Ascending aorta (tissue), 2 donors: ENCODE measurements around the gene POPDC3. TPM values are rescaled to one million over a fixed set of nuclear protein-coding genes. Genes with fewer than 3 reads are reported as not detected.
"Not testable (repeated sequence)": the region's sequence is repeated elsewhere in the genome, so short reads cannot be mapped to it uniquely, and the experiment has no call there.

Experiments
- DNase-seq, 2 donors: peaks; one replicate each; pipeline ENCODE4 v3.0.0-alpha.2; 2019; ENCODE audit warnings: low spot score in 2 of 2
- H3K27ac ChIP-seq, 2 donors: fragments of 200-600 bp; sonication (generic); one replicate each; pipeline ENCODE4 v1.5.1; 2016 to 2017; ENCODE audit warnings: mild to moderate bottlenecking in 1 of 2
- H3K27me3 ChIP-seq: fragments of 200-600 bp; sonication (generic); one replicate; pipeline ENCODE4 v1.5.1; 2017
- H3K36me3 ChIP-seq, 2 donors: fragments of 200-600 bp; sonication (generic); one replicate each; pipeline ENCODE4 v1.5.1; 2016
- H3K4me1 ChIP-seq, 2 donors: fragments of 200-600 bp; sonication (generic); one replicate each; pipeline ENCODE4 v1.5.1; 2016 to 2017; ENCODE audit warnings: mild to moderate bottlenecking in 1 of 2
- H3K4me3 ChIP-seq, 2 donors: fragments of 200-600 bp; sonication (generic); one replicate each; pipeline ENCODE4 v1.5.1; 2016 to 2017; ENCODE audit warnings: mild to moderate bottlenecking in 1 of 2
- H3K9me3 ChIP-seq, 2 donors: fragments of 200-600 bp; sonication (generic); one replicate each; pipeline ENCODE4 v1.5.1; 2016
- intact Hi-C: fragments of 100-400 bp; cut with DNase I; formaldehyde crosslinking; loops from one replicate; pipeline ENCODE4 v1.15.1; 2023
- total RNA-seq: library from RNA; depleted of rRNA; stranded (reverse); fragments of >200 nt; gene quantifications from one replicate; pipeline ENCODE4 v1.1.0, GENCODE V29; 2016
- TF ChIP-seq, protein P1 (sequence below), 3 experiments: fragments of 200-600 bp in 2 of 3; fragments of 450-650 bp in 1 of 3; sonication (generic) in 2 of 3; IDR thresholded peaks; one replicate each; pipeline ENCODE4 v1.5.1; 2016 to 2019; ENCODE audit warnings: antibody characterized with exemption in 3 of 3, mild to moderate bottlenecking in 1 of 3, moderate library complexity in 1 of 3

POPDC3 gene
- total RNA-seq, 1 donor from 2014 or later = not detected

DNA sequence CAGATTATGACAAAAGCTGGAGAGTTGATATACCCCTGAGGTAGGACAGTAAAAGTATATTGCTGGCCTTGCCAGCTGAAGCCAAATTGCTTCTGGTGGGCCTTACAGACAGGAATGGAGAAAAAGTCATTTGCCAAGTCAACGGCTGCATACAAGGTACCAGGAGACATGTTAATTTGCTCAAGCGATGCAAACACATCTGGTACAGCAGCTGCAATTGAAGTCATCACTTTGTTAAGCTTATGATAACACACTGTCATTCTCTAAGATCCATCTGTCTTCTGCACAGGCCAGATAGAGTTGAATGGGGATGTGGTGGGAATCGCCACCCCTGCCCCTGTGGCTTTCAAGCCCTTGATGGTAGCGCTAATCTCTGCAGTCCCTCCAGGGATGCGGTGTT is 40.4 kb upstream of the POPDC3 start:
- no peak overlapping the region for H3K27ac ChIP-seq
- no peak overlapping the region for H3K4me3 ChIP-seq
- intact Hi-C loops = no loop called here
- H3K9me3 ChIP-seq = no peaks in the 10 kb centered on the region
- H3K27me3 ChIP-seq = no peaks in the 10 kb centered on the region
- no peaks in the 10 kb centered on the region for H3K4me1 ChIP-seq
- TF ChIP-seq, protein P1, sequence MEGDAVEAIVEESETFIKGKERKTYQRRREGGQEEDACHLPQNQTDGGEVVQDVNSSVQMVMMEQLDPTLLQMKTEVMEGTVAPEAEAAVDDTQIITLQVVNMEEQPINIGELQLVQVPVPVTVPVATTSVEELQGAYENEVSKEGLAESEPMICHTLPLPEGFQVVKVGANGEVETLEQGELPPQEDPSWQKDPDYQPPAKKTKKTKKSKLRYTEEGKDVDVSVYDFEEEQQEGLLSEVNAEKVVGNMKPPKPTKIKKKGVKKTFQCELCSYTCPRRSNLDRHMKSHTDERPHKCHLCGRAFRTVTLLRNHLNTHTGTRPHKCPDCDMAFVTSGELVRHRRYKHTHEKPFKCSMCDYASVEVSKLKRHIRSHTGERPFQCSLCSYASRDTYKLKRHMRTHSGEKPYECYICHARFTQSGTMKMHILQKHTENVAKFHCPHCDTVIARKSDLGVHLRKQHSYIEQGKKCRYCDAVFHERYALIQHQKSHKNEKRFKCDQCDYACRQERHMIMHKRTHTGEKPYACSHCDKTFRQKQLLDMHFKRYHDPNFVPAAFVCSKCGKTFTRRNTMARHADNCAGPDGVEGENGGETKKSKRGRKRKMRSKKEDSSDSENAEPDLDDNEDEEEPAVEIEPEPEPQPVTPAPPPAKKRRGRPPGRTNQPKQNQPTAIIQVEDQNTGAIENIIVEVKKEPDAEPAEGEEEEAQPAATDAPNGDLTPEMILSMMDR (IDR thresholded peaks at IDR 0.05) = no peak
- no peaks in the 10 kb centered on the region for H3K36me3 ChIP-seq
- DNase-seq = no peak

DNA sequence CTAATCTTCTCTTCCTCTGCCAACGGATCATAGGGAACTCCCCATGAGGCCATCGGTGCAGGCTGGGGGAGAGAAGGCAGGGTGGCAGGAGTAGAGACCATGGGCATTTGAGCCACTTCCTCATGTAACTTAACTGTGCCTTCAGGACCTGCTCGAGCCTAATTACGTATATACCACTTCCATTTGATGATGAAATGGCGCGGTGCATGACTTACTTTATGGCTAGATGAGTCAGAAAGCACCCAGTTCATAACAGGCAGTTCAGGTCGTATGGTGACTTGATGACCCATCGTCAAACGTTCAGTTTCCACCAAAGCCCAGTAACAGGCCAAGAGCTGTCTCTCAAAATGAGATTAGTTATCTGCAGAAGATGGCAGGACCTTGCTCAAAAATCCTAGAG is 39.4 kb upstream of the POPDC3 start:
- H3K9me3 ChIP-seq, DNase-seq, H3K27me3 ChIP-seq, H3K36me3 ChIP-seq, intact Hi-C loops, H3K4me1 ChIP-seq, H3K27ac ChIP-seq, H3K4me3 ChIP-seq: not testable (repeated sequence)

DNA sequence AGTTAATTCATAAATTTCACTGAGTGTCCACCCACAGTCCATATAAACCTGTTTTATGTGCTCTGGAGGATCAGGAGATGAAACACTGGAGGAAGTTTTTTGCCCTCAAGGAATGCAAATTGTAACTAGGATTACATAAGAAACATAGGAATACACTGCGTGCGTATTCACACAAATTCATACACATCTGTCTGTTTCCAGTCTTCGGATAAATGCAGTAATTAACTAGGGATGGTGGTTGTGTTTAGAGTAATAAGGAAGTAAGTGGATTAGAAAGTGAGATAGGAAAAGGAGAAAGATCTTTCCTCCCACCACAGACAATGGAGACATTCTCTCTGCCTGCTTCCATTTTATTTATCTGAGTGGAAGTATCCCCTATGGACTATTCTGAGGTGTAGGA is 35.7 kb upstream of the POPDC3 start:
- intact Hi-C loops = no loop called here

DNA sequence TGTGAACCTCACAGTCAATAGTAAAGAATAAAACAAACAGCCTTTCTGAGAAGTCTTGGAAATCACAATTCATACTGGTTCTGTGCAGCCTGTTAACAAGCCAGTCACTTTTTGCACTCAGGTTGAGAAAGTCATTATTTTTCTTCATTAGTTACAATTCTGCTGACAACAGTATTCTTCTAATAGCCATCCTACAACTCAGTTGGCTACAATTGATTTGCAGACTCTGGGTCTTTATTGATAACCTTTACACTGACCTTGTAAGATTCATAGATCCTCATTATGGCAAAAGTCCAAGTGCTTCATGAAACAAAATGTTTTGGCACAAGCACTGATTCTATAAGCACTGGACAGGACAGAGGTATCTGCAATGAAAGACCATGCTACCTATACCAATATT is 34.9 kb upstream of the POPDC3 start:
- H3K4me3 ChIP-seq = no peak overlapping the region
- TF ChIP-seq, protein P1 (IDR thresholded peaks at IDR 0.05) = no peak
- H3K36me3 ChIP-seq = no peaks in the 10 kb centered on the region
- H3K27me3 ChIP-seq = no peaks in the 10 kb centered on the region
- H3K9me3 ChIP-seq = no peaks in the 10 kb centered on the region
- no peak for DNase-seq
- intact Hi-C loops = no loop called here
- no peaks in the 10 kb centered on the region for H3K4me1 ChIP-seq
- no peak overlapping the region for H3K27ac ChIP-seq

More for the DNA sequence above, 35.7 kb upstream of the POPDC3 start:
- Histone ChIP-seq H3K4me1 (no peaks in the 10 kb centered on the region), H3K36me3 (no peaks in the 10 kb centered on the region), H3K4me3 (no peak overlapping the region), H3K9me3 (no peaks in the 10 kb centered on the region), H3K27ac (no peak overlapping the region), H3K27me3 (no peaks in the 10 kb centered on the region)
- TF ChIP-seq, protein P1 (IDR thresholded peaks at IDR 0.05) = no peak
- no peak for DNase-seq

DNA sequence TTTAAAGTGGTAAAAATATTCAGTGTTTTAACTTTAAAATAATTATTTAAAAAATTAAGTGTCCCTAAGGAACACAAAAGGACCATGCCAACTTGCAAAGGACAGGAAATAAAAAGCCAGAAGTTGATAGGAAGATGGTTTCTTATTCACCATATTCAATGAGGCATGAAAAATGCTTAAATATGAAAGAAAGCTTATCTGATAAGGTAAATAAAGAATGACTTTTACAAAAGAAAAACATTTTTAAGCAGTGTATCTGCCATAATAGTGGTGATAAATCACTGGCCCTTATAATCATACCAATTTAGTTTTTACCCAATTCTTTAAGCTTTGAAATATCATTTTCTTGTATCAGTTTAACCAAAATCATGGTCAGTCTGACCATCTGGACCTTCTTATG is 33.5 kb upstream of the POPDC3 start:
- no peak for DNase-seq
- Histone ChIP-seq H3K27ac (no peak overlapping the region), H3K9me3 (no peaks in the 10 kb centered on the region), H3K27me3 (no peaks in the 10 kb centered on the region), H3K4me1 (no peaks in the 10 kb centered on the region), H3K4me3 (no peak overlapping the region), H3K36me3 (no peaks in the 10 kb centered on the region)
- intact Hi-C loops = no loop called here
- TF ChIP-seq, protein P1 (IDR thresholded peaks at IDR 0.05) = no peak

DNA sequence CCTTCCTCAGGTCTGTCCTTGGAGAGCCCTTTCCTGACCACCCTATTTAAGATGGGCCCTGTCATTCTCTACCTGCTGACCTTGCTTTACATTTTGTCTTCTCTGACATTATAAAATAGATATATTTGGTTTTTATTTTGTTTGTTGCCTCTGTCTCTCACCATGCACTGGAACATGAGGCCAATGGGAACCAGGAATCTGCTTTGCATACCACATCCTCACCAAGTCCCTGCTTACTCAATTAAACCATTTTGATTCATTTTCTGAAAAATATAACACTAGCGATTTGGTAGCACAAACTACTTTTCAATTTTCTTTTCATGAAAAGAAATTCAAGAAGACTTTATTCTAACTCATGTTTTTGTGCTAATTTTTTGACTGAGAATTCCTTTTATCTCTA is 32.8 kb upstream of the POPDC3 start:
- no peaks in the 10 kb centered on the region for H3K36me3 ChIP-seq
- TF ChIP-seq, protein P1 (IDR thresholded peaks at IDR 0.05) = no peak
- no peaks in the 10 kb centered on the region for H3K4me1 ChIP-seq
- no peak for DNase-seq
- H3K9me3 ChIP-seq = no peaks in the 10 kb centered on the region
- intact Hi-C loops = no loop called here
- H3K27ac ChIP-seq = no peak overlapping the region
- no peaks in the 10 kb centered on the region for H3K27me3 ChIP-seq
- no peak overlapping the region for H3K4me3 ChIP-seq
